HG03108 (cell line): Measurements from ENCODE around the gene C1QBP.
A peak's percentile ranks its signal among the peaks of the same experiment; 100 is the strongest.
"Not testable (repeated sequence)": the region's sequence is repeated elsewhere in the genome, so short reads cannot be mapped to it uniquely, and the experiment has no call there.

Source experiments
- ATAC-seq: cut with Tn5 transposase; IDR thresholded peaks from one replicate; pipeline ENCODE4 v1.9.1; 2021; ENCODE audit warnings: moderate library complexity; ENCODE audit not compliant: unreplicated experiment

Gene C1QBP

DNA sequence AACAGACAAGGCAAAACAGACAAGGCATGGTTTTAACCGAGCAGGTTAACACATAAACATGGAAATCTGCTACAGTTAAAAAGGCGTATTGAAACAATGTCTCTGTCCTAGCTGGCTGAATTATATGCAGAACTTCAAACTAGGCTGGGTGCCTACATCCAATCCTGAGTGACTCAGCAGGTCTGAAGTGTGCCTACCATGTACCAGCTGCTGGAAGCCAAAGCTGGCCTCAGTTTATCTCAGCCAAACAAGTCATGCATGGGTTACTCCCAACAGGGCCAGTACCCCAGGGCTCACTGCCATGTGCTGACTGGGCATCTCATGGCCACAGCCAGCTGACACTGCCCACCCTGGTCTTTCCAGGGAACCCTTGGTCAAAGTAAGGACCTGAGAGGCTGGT, 4.0 kb downstream of the C1QBP start:
- no peak for ATAC-seq

DNA sequence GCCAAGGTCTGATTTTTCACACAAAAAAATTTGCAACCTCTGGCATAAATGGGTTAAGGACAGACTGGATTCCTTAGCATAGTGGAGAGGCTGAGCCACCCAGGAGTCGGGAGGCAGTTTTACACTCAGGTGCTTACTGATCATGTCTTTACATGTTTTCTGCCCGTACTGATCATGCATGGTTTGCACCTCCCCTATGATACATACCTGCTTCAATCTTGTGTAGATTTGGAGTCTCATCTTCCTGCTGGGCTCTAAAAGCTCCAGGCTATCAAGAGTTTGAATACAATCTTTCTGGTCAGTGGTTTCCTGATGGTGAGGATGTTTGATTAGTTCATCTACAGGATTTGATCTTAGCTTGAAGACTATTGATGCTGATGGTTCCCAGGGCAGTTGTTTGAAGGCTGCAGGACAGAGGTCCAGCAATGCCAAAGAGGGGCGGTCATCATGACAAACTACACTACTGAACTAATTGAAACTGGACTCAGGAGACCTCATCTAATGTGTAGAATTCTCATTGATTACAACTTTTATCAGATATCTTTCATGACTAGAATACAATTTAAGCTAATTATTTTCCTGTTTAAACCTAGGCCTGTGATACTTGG, 6.9 kb downstream of the C1QBP start:
- no peak for ATAC-seq

DNA sequence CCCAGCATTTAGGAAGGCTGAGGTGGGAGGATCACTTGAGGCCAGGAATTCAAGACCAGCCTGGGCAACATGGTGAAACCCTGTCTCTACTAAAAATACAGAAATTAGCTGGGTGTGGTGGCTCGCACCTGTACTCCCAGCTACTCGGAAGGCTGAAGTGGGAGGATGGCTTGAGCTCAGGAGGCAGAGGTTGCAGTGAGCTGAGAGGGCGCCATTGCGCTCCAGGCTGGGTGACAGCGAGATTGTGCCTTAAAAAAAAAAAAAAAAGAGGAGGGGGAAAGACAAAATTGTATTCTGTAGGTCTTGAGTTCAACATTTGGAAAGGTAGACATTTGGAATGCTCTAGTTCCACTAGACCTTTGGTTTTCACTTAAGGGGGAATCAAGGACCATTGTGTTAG, 7.7 kb downstream of the C1QBP start:
- ATAC-seq, result not testable (repeated sequence)

DNA sequence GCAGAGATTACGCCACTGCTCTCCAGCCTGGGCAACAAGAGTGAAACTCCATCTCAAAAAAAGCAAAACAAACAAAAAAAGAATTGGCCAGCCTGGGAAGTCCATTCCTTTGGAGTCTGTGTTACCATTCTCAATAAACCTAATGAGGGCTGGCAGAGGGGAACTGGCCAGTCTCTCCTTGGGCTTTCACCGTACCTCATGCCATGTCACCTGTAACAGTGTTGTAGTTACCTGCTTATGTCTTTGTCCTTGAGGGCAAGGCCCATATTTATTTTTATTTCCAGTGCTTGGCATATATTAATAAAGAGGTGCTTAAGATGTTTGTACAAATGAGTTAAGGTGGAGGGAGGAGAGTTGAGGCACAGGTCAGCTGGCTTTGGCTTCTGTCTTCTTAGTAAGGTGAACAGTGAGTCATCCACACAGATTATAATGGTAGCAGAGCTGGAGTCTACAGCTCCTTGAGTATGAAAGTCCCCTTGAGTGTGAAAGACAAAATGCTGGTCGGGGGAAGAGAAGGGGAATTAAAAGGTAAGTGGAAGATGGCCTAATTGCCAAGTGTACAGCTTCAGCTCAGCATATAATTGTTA, 8.4 kb downstream of the C1QBP start:
- no peak for ATAC-seq

DNA sequence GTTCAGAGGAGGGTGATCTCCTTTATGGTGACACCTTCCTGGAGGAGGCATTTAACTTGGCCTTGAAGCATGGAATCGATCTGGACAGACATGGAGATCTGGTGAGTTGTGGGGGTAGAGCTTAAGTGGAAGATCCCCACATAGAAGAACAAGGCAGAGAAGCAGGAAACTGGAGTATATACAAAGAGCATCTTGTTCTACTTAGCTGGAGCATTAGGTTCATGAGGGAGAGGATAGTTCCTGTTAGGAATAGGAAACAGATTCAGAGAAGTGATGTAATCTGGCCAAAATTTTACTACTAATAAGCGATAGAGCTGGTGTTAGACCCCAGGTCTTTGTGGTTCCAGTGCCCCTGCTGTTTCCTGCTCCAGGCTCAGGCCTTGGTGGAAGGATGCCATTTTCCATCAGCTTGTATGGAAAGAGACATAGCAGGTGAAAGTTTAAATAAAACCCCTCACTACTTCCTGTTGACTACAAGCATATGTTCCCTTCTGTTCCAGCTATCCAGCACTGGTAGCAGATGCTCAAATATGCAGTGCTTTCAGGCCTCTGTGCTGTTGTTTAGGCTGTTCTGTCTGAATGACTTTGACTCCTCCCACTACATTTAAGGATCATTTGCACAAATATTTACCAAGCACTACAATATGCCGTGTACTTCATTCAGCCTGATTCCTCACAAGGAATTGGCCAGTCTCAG, 9.6 kb downstream of the C1QBP start:
- no peak for ATAC-seq

DNA sequence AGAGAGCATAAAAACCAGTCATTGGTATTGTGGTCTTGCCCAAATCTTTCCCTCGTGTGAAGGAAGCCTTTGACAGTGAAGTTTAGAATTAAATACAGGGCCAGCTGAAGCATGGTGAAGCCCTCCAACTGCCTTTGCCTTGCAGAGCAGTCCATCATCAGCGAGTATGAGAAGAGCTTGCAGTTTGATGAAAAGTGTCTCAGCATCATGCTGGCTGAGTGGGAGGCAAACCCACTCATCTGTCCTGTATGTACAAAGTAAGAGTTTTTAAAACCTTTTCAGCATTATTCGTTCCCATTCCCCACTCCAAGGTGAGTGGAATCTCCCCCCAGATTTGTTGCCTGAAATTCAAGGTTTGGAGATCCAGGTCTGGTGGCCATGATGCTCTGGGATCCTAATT, 13.1 kb downstream of the C1QBP start:
- no peak for ATAC-seq

DNA sequence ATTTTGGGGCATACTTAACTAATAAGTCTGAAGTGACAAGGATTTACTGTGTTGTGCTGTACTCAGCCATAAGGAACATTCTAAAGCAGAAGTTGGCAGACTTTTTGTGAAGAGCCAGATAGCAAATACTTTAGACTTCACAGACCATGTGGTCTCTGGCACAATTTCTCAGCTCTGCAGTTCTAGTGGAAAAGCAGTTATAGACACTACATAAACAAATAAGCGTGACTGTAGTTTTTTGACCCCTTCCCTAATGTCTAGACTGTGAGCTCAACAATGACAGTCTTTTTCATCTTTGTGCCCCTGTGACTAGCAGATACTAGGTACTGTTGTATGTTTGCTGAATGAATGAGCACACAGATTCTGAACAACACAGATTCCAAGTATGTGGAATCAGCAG, 14.0 kb downstream of the C1QBP start:
- ATAC-seq, result no peak

DNA sequence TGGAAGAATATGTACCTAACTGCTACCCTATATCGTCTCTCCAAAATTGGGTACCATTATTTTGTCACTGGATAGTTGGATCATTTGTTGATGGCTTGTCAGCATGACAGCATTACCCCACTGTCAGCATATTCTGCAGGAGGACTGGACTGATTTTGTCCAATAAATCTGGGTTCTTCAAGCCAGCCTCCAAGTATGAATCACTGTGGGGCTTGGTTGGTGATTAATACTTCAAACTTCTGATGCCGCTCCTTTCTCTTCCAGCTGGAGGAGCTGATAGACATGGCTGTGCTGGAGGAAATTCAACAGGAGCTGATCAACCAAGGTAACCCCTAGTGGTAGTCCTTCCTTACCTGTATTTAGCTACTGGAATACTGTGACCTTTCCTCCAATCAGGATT, 16.4 kb downstream of the C1QBP start:
- no peak for ATAC-seq

DNA sequence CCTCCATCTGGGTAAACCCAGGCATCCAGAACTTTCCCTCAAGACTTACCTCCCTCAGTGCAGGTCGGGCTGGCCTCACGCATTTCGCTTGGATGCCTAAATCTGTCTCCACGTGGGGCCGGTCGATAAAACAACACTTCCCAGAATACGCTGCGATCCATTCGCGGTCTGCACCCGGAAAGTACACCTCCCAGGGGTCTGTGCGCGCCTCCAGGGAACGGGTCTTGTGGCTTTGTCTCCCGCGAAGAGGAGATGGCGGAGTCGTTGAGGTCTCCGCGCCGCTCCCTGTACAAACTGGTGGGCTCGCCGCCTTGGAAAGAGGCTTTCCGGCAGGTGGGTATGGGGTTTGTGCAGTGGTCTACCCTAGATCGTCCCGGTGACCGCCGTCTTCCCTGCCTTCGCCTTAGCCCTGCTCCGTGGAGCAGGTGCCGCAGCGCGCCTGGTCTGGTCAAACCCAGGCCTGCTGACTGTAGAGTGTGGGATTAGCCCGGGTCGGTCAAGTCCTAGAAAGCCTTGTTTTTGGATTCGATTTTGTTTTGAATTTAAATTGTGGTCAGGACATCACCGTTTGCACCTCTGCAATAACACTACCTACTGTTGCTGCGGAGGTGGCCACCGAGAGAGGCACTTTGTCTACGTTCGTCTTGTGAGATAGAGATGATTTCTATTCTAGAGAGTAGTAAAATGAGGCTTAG, 18.8 kb downstream of the C1QBP start, which contains the start of gene RPAIN:
RPAIN (plus strand) TSS at position 224 of the 695 bp plus-strand sequence; CDS start at position 253, 29 bp downstream.
- ATAC-seq, result peak; percentile 49

DNA sequence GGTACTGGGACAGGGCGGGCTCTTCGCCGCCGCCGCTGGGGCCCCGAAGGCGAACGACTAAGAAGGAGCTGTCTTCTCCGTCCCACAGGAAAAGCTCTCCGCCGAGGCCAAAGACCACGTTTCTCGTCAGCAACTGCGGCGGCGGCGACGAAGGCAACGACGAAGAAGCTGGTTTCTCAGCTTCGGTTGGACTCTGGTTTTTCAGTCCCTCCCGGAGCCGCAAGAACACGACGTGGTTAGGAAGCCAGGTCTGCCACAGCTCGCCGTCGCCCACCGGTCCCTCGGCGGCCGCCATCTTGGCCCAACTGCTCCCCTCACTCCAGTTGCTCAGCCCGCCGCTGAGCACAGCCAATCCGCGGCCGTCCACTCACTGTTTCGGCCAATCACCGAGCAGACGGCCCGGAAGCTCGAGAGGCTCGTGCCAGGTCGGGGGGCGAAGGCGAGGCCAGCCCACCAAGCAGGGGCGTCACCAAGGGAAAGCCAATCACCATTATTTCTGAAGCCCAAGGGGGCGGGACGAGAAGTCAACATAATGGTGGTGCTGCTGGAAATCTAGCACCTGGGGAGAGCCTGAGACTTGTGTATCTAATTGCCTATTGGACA, 19.5 kb downstream of the C1QBP start, which contains the start of gene NUP88:
NUP88 (minus strand) TSS at position 307 of the 603 bp plus-strand sequence; CDS start at position 295, 12 bp downstream.
- peak; percentile 82 for ATAC-seq

DNA sequence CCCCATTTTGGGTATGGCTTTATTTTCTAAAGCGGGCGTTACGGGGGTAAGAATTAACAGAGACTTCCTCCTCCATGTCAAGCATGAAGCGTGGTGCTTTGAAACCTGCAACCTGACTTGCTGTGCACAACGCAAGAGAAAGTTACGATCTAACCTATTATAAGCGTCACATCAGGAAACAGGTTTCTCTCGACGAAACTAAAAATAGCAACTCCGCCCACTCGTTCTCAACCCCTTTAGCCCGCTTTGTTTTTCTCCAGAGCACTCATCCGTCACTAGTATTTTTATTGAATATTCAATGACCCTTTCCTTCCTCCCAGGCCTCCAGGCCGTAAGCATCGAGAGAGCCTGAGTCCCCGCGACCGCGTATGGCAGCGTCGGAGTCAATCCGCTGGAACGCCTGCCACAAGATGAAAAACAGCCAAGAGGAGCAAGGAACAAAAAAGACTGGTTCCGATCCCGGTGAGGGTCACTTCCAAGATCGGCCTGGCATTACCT, 20.0 kb downstream of the C1QBP start:
- ATAC-seq, result peak; percentile 34

DNA sequence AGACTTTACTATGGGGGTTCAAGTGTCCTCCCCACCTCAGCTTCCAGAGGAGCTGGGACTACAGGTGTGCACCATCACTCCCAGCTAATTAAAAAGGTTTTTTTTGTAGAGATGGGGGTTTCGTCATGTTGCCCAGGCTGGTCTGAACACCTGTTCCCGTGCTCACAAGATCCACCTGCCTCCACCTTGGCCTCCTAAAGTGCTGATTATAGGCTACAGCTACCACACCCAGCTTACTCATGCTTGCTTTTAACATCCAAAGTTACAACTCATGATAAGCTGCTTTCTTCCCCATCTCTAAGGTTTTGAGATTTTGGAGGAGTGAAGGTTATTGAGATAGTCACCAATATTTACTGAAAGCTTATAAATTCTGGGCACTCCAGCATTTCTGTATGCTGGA, 22.1 kb downstream of the C1QBP start:
- ATAC-seq, result no peak

DNA sequence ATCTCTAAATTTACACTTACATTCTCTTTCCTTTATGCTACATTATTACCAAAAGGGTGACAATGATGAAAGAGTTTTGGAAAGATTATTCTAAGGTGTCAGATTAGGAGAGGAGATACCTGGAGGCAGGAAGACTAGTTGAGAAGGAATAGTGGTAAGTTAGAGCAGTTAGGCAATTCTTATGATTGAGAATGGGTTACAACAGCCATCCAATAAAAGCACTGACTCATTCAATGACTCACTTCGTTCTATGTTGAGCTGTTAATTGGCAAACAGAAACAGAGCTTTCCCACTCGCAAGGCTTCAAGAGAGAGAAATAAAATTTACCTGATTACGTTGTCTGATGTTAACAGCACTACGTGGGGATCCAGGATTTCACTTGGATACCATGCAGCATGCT, 25.3 kb downstream of the C1QBP start:
- no peak for ATAC-seq

DNA sequence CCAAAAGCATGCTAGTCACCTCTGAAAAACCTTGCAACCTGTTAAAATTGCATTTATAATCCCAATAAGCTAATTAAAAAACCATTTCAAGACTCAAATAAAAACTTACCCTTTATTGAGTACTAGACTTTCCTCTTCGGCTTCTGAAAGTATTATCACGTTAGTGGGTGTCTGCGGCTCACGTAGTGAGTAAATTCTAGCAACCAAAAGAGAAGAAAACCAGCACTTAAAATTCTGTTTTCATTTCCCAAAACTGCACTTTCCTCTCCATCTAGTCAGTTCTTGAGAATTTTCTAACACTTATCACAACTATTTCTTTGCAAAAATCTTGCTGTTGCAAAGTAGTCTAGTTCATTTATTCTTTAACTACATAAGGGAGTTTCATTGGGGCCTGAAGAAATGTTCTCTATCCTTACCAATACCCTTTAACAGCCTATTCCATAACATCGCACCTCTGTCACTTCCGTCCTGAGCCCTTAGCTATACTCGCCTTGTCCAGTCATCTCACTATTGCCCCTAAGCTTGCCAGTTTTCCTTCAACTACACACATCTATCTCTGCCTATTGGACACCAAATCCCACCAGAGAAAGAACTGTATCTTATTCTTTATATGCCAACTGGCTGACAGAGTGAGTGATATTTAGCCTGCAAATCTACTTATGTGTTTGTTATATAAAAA, 28.2 kb downstream of the C1QBP start:
- no peak for ATAC-seq

DNA sequence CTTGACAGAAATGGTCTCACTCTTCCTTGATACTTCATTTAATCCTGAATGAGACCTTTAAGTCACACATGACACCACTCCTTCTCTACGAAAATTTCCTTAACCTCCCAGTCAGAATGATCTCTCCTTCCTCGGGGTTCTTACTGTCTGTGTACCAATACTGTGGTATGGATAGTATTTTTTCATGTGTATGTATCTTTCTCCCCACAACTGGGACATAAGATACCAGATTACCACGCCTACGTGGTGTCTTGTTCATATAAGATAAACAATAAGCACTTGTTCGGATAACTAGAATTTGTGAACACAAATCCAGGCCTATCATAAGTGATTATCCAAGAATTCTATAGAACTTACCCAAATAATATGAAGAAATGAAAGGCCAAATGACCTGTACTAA, 30.8 kb downstream of the C1QBP start:
- ATAC-seq, result no peak

DNA sequence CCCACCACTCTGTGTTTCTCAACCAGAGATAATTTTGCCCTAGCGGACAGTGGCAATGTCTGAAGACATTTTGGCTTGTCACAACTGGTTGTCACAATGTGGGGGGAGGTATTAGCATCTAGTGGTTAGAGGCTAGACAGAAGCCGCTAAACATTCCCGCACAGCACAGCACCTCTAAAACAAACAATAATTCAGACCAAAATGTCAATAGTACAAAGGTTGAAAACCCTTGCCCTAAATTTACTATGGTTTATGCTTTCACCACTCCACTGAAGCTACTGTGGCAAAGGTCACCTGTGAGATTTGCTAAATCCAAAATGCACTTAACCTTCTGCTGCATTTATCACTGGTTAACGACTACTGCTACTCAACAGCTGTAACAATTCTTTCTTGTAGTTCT, 33.6 kb downstream of the C1QBP start:
- no peak for ATAC-seq

DNA sequence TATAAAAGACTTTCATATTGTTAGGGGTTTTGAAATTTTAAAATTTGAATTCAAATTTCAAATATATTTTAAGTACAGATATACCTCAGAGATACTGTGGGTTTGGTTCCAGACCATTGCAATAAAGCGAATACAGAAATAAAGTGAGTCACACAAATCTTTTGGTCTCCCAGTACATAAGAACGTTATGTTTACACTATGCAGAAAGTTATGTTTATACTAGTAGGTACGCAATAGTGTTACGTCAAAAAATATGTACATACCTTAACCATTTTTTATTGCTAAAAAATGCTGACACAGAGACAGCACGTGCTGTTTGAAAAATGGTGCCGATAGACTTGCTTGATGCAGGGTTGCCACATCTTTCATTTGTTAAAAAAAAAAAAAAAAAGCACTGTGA, 39.2 kb downstream of the C1QBP start:
- ATAC-seq, result no peak

DNA sequence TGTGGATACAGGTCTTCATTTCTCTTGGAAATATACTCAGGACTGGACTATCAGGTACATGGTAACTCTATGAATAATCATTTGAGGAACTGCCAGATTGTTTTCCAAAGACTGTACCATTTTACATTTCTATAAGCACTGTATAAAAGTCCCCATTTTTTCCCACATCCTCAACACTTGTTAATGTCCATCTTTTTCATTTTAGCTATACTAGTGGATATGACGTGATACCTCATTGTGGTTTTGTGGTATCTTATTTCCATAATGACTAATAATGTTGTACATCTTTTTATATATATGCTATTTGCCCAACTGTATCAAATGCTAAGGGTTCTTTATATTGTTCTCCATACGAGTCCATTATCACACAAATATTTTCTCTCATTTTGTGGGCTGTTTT, 42.3 kb downstream of the C1QBP start:
- no peak for ATAC-seq

DNA sequence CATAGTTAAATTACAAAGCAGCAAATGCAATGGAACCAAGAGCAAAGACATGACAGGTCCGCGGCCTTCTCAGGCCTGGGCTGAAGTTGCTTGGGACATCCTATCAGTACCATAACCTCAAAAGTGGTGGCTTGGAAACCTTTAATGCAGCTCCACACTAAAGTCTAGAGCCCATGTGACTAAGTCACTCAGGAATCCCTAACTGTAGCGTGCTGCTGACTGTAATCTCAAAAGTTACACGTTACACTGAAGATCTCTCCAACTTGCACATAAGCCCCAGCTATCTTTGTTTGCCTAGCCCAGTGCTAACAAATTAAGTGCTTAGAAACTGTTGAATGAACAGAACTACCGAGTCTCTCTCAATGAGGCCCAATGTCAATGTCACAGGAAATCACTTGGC, 47.3 kb downstream of the C1QBP start:
- ATAC-seq, result no peak
